A172 (cell line): ENCODE data around the gene MTCP1. TPM values are rescaled to one million over a fixed set of nuclear protein-coding genes. Genes with fewer than 3 reads are reported as not detected.

Experiments used
- DNase-seq: peaks from one replicate; pipeline ENCODE4 v3.0.0-alpha.2; 2015; ENCODE audit warnings: low spot score
- total RNA-seq: library from RNA; depleted of rRNA; stranded (reverse); fragments of >200 nt; shearing (Covaris generic); gene quantifications from 2 replicates; pipeline ENCODE4 v1.2.3, GENCODE V29; 2014; rRNA removed

MTCP1 gene
- total RNA-seq: 3.8 and 9.3 TPM in 2 replicates

- DNase-seq: peak; percentile 71
Observed at GRCh38 chrX:155070975-155071693, at the start of gene MTCP1, which contains the start of the genes BRCC3 and CMC4. Gene MTCP1, minus strand, starts transcription at chrX:155071136. Its CDS starts 5,126 bp downstream, at chrX:155066010. Gene BRCC3, plus strand, starts transcription at chrX:155071508. Its CDS starts 20 bp downstream, at chrX:155071528. Gene CMC4, minus strand, starts transcription at chrX:155071136. Its CDS starts 7,113 bp downstream, at chrX:155064023.

GRCh38 chrX:155115174-155115819, 44.4 kb upstream of the MTCP1 start:
- DNase-seq: no peak

- DNase-seq: no peak
Observed at GRCh38 chrX:155113097-155113496, 42.2 kb upstream of the MTCP1 start.

- no peak for DNase-seq
Observed at GRCh38 chrX:155112171-155112570, 41.2 kb upstream of the MTCP1 start.

- DNase-seq: no peak
Observed at GRCh38 chrX:155108427-155108826, 37.5 kb upstream of the MTCP1 start.

- DNase-seq: no peak
Observed at GRCh38 chrX:155105919-155106318, 35.0 kb upstream of the MTCP1 start.

GRCh38 chrX:155094468-155095061, 23.6 kb upstream of the MTCP1 start:
- DNase-seq: peak; percentile 18

- DNase-seq: no peak
Observed at GRCh38 chrX:155086961-155087735, 16.2 kb upstream of the MTCP1 start.

GRCh38 chrX:155086202-155086840, 15.4 kb upstream of the MTCP1 start:
- DNase-seq: peak; percentile 42

GRCh38 chrX:155071694-155072280, 851 bp upstream of the MTCP1 start:
- peak; percentile 3 for DNase-seq

- DNase-seq: peak; percentile 3
Observed at GRCh38 chrX:155070663-155070974, 317 bp downstream of the MTCP1 start.

GRCh38 chrX:155070038-155070437, 898 bp downstream of the MTCP1 start:
- peak; percentile 6 for DNase-seq

- DNase-seq: no peak
Observed at GRCh38 chrX:155069414-155069813, 1.5 kb downstream of the MTCP1 start.

GRCh38 chrX:155068165-155068564, 2.8 kb downstream of the MTCP1 start:
- DNase-seq: peak; percentile 91

- DNase-seq: peak; percentile 78
Observed at GRCh38 chrX:155065035-155065734, 5.8 kb downstream of the MTCP1 start.

- DNase-seq: no peak
Observed at GRCh38 chrX:155061760-155062159, 9.2 kb downstream of the MTCP1 start.

GRCh38 chrX:155056877-155057792, 13.8 kb downstream of the MTCP1 start:
- peak; percentile 80 for DNase-seq

GRCh38 chrX:155056471-155056870, 14.5 kb downstream of the MTCP1 start:
- no peak for DNase-seq

GRCh38 chrX:155055494-155055893, 15.4 kb downstream of the MTCP1 start:
- no peak for DNase-seq
